ENCODE results near the gene PAOX. TPM values are rescaled to one million over a fixed set of nuclear protein-coding genes. Genes with fewer than 3 reads are reported as not detected.

The PAOX gene
- total and polyA plus RNA-seq, 8 donors: 2.8 to 9.9 (median 3.8) TPM

GRCh38 chr10:133349160-133349568, 29.9 kb upstream of the PAOX start:
- Histone ChIP-seq H3K27me3 (no peaks in the 10 kb centered on the region), H3K27ac (no peak overlapping the region), H3K4me3 (no peak overlapping the region), H3K36me3 (no peaks in the 10 kb centered on the region), H3K4me1 (no peaks in the 10 kb centered on the region), H3K9me3 (no peaks in the 10 kb centered on the region)
- intact Hi-C loops (cut with DNase I): no loop called here
- no peak for TF ChIP-seq CTCF (IDR thresholded peaks at IDR 0.05)
- FAIRE-seq: no peak
- no peak for ATAC-seq
- DNase-seq: no peak
- 66 to 81% methylated on average over 8 of the region's 8 CpGs for WGBS, 2 donors

- H3K27me3 ChIP-seq: no peaks in the 10 kb centered on the region
- H3K4me1 ChIP-seq: no peaks in the 10 kb centered on the region
- FAIRE-seq: no peak
These were observed 29.5 kb upstream of the PAOX start for GRCh38 chr10:133349577-133350011.

DNA sequence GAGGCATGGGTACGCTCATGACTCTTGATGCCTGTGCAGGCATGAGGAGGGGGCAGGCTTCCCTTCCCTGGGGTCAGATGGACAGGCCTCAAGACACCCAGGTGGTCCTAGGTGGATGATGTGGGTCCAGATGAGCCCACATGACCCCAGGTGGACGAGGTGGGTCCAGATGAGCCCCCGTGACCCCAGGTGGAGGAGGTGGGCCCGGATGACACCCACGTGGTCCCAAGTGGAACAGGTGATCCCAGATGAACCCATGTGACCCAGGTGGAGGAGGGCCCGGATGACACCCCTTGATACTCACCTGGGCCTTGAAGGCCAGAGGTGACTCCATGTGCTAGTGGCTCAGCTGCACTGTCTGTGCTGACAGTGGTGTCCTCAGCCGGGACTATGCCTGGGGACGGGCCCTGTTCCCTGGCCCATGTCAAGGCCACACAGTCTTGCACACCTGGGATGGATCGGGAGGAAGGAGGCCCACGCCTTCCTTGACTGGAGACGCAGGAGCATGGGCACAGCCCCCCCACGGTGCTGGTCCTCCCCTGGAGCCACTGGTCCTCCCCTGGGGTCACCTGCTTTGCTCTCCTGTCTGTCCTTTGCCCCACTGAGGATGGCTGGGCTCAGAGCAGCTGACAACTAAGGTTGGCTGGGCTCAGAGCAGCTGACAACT, 28.6 kb upstream of the PAOX start:
- H3K27me3 ChIP-seq: no peaks in the 10 kb centered on the region
- WGBS, 2 donors: 71 to 73% methylated on average over 12 of the region's 12 CpGs
- H3K4me1 ChIP-seq: no peaks in the 10 kb centered on the region
- ATAC-seq (peak in 1 of 4 donors; percentile 8), DNase-seq (no peak), FAIRE-seq (no peak)
- H3K9me3 ChIP-seq: no peaks in the 10 kb centered on the region
- intact Hi-C loops (cut with DNase I): no loop called here
- no peak overlapping the region for H3K27ac ChIP-seq
- H3K36me3 ChIP-seq: no peaks in the 10 kb centered on the region
- TF ChIP-seq CTCF (IDR thresholded peaks at IDR 0.05): no peak
- no peak overlapping the region for H3K4me3 ChIP-seq

More at GRCh38 chr10:133349577-133350011, 29.5 kb upstream of the PAOX start:
- no peak for TF ChIP-seq CTCF (IDR thresholded peaks at IDR 0.05)
- DNase-seq: peak in 1 of 6 donors; percentile 72
- H3K4me3 ChIP-seq: no peak overlapping the region
- 69 to 70% methylated on average over 9 of the region's 9 CpGs for WGBS, 2 donors
- no peak for ATAC-seq
- intact Hi-C loops (cut with DNase I): no loop called here
- H3K9me3 ChIP-seq: no peaks in the 10 kb centered on the region
- H3K27ac ChIP-seq: no peak overlapping the region
- H3K36me3 ChIP-seq: no peaks in the 10 kb centered on the region

- DNase-seq (no peak), FAIRE-seq (no peak), ATAC-seq (no peak)
- Histone ChIP-seq H3K36me3 (no peaks in the 10 kb centered on the region), H3K27me3 (no peaks in the 10 kb centered on the region), H3K9me3 (no peaks in the 10 kb centered on the region), H3K4me1 (no peaks in the 10 kb centered on the region), H3K4me3 (no peak overlapping the region), H3K27ac (no peak overlapping the region)
- WGBS, 2 donors: 67 to 69% methylated on average over 12 to 13 of the region's 13 CpGs
- no peak for TF ChIP-seq CTCF (IDR thresholded peaks at IDR 0.05)
- intact Hi-C loops (cut with DNase I): no loop called here
These were observed 28.1 kb upstream of the PAOX start for GRCh38 chr10:133350950-133351329.
